HFFc6 (cell line): ENCODE data around the gene WDR19. TPM values are rescaled to one million over a fixed set of nuclear protein-coding genes. Genes with fewer than 3 reads are reported as not detected.
A peak's percentile ranks its signal among the peaks of the same experiment; 100 is the strongest.

Experiments
- DNase-seq: peaks from one replicate; pipeline ENCODE4 v3.0.0-alpha.2; 2018
- H3K27ac Mint-ChIP-seq: 2 replicates; pipeline ENCODE4 v1.8.0; 2020; ENCODE audit warnings: mild to moderate bottlenecking, mixed read lengths
- H3K27me3 Mint-ChIP-seq: 2 replicates; pipeline ENCODE4 v1.8.0; 2021; ENCODE audit warnings: mild to moderate bottlenecking, moderate library complexity, mixed read lengths; ENCODE audit not compliant: insufficient read depth
- H3K36me3 Mint-ChIP-seq: 2 replicates; pipeline ENCODE4 v1.8.0; 2021; ENCODE audit warnings: low read depth, mixed read lengths
- H3K4me1 Mint-ChIP-seq: 2 replicates; pipeline ENCODE4 v1.8.0; 2020; ENCODE audit warnings: low read depth, mixed read lengths
- H3K4me3 Mint-ChIP-seq: 2 replicates; pipeline ENCODE4 v1.8.0; 2020; ENCODE audit warnings: mild to moderate bottlenecking, moderate library complexity, mixed read lengths
- H3K9me3 Mint-ChIP-seq: 2 replicates; pipeline ENCODE4 v1.8.0; 2020; ENCODE audit warnings: mild to moderate bottlenecking, mixed read lengths
- CTCF ChIP-seq: fragments of 200-600 bp; sonication (generic); IDR thresholded peaks from 2 replicates; pipeline ENCODE4 v1.5.0; 2021; ENCODE audit warnings: antibody characterized with exemption, mild to moderate bottlenecking
- total RNA-seq, 6 experiments: library from RNA; stranded (reverse); fragmentation: NEBNext Ultra II Directional; extraction: Animal tissue kit (Norgen Biotek cat#: 25700); gene quantifications; 2 replicates in 1 of 6; 3 replicates in 5 of 6; pipeline ENCODE4 v1.2.3, GENCODE V29; 2021

The WDR19 gene
- total RNA-seq, 6 experiments from 2014 or later, result 8.7 to 11.9 (median 10.0) TPM

- no peak overlapping the region for H3K4me3 Mint-ChIP-seq
- TF ChIP-seq CTCF, result no peak
- peaks cover 35% of the 10 kb centered on the region for H3K36me3 Mint-ChIP-seq
- H3K27ac Mint-ChIP-seq, result no peak overlapping the region; the same call in 1 of the 2 replicates
- DNase-seq, result no peak
- H3K4me1 Mint-ChIP-seq, result peaks cover 30% of the 10 kb centered on the region
- no peaks in the 10 kb centered on the region for H3K9me3 Mint-ChIP-seq
- H3K27me3 Mint-ChIP-seq, result no peaks in the 10 kb centered on the region; the same call in 1 of the 2 replicates
Observed at GRCh38 chr4:39308611-39309010, 126.3 kb downstream of the WDR19 start.

GRCh38 chr4:39312816-39313215 lies 130.5 kb downstream of the WDR19 start:
- Mint-ChIP-seq H3K4me3 (no peak overlapping the region), H3K36me3 (peaks cover 29% of the 10 kb centered on the region)

GRCh38 chr4:39319676-39320075 lies 137.3 kb downstream of the WDR19 start:
- no peak for TF ChIP-seq CTCF
- Mint-ChIP-seq H3K27ac (peak overlapping the region; percentile 91), H3K27me3 (no peaks in the 10 kb centered on the region), H3K36me3 (peaks cover 20% of the 10 kb centered on the region), H3K9me3 (no peaks in the 10 kb centered on the region), H3K4me3 (peak overlapping the region; percentile 69), H3K4me1 (peaks cover 36% of the 10 kb centered on the region)
- peak; percentile 89 for DNase-seq

More at GRCh38 chr4:39312816-39313215, 130.5 kb downstream of the WDR19 start:
- Mint-ChIP-seq H3K9me3 (no peaks in the 10 kb centered on the region), H3K27me3 (no peaks in the 10 kb centered on the region), H3K4me1 (peaks cover 18% of the 10 kb centered on the region), H3K27ac (no peak overlapping the region)
- no peak for DNase-seq
- TF ChIP-seq CTCF, result no peak

GRCh38 chr4:39320381-39321115 lies 138.2 kb downstream of the WDR19 start:
- TF ChIP-seq CTCF, result no peak
- no peaks in the 10 kb centered on the region for H3K27me3 Mint-ChIP-seq
- H3K4me3 Mint-ChIP-seq, result peak overlapping the region; percentile 69
- peak overlapping the region; percentile 91 for H3K27ac Mint-ChIP-seq
- H3K9me3 Mint-ChIP-seq, result no peaks in the 10 kb centered on the region
- H3K36me3 Mint-ChIP-seq, result peaks cover 21% of the 10 kb centered on the region
- peak; percentile 23 for DNase-seq
- H3K4me1 Mint-ChIP-seq, result peaks cover 44% of the 10 kb centered on the region

GRCh38 chr4:39323821-39324220 lies 141.5 kb downstream of the WDR19 start:
- Mint-ChIP-seq H3K9me3 (no peaks in the 10 kb centered on the region), H3K27ac (no peak overlapping the region), H3K4me3 (no peak overlapping the region), H3K36me3 (peaks cover 38% of the 10 kb centered on the region), H3K4me1 (peaks cover 48% of the 10 kb centered on the region), H3K27me3 (no peaks in the 10 kb centered on the region)
- no peak for DNase-seq
- no peak for TF ChIP-seq CTCF
